ENCODE measurements around the gene IFT74.

IFT74 gene

GRCh38 chr9:27053369-27054022, 97.3 kb downstream of the IFT74 start:
- POLR2A ChIA-PET: no interaction called here
- no peak for TF ChIP-seq GFI1B (tag by site-specific recombination; IDR thresholded peaks at IDR 0.05)
- no peak for TF ChIP-seq SP3 (tag by site-specific recombination; IDR thresholded peaks at IDR 0.05)
- no peak for TF ChIP-seq ATF2 (tag by site-specific recombination; IDR thresholded peaks at IDR 0.05; ENCODE audit: low read depth)
- TF ChIP-seq ZNF26 (tag by site-specific recombination; IDR thresholded peaks at IDR 0.05): no peak

DNA sequence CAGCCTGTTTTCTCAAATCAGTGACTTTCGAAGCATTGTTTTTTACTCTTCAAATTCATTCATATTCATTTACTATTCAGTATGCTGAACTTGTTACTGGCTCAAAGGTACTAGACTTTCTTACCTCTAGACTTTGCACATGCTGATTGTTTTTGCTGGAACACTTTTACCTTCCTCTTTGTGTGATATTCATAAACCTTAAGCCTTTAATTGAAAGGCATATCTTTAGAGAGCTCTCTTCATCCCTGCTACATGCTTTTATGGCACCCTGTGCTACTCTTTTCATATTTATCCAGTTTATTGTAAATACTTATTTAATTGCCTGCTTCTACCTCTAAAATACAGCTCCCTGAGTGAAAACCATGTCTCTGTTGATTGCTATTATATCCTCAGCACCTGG, 97.9 kb downstream of the IFT74 start:
- TF ChIP-seq ZSCAN23 (tag by site-specific recombination; IDR thresholded peaks at IDR 0.05) (no peak), ZBTB20 (tag by site-specific recombination; IDR thresholded peaks at IDR 0.05) (no peak)
- Histone ChIP-seq H3K4me3 (ENCODE audit: low read depth, low read length) (no peak overlapping the region), H3K9me3 (ENCODE audit: control insufficient read depth, insufficient read depth, low read depth, low read length) (no peaks in the 10 kb centered on the region), H3K4me1 (ENCODE audit: control insufficient read depth, insufficient read depth, low read length) (no peaks in the 10 kb centered on the region), H3K36me3 (ENCODE audit: control insufficient read depth in 2 of 2, insufficient read depth in 1 of 2, low read length in 2 of 2) (no peaks in the 10 kb centered on the region), H3K27ac (ENCODE audit: extremely low read depth, low read depth, low read length) (no peak overlapping the region)
- ChIA-PET CTCF (interaction anchor here (0.7 kb wide), 1 partner anchor 622 kb away, joined by 3 read pairs; no protein-coding TSS in a partner anchor), POLR2A (no interaction called here)

More at GRCh38 chr9:27053369-27054022, 97.3 kb downstream of the IFT74 start:
- Histone ChIP-seq H3K4me1 (ENCODE audit: control insufficient read depth, insufficient read depth, low read length) (no peaks in the 10 kb centered on the region), H3K36me3 (ENCODE audit: control insufficient read depth in 2 of 2, insufficient read depth in 1 of 2, low read length in 2 of 2) (peaks cover 0 to 4% of the 10 kb centered on the region in 2 experiments; a peak in 1 of 3 replicates), H3K9me3 (ENCODE audit: control insufficient read depth, insufficient read depth, low read depth, low read length) (no peaks in the 10 kb centered on the region), H3K27ac (ENCODE audit: extremely low read depth, low read depth, low read length) (no peak overlapping the region), H3K4me3 (ENCODE audit: low read depth, low read length) (no peak overlapping the region)
- CTCF ChIA-PET: no interaction called here

DNA sequence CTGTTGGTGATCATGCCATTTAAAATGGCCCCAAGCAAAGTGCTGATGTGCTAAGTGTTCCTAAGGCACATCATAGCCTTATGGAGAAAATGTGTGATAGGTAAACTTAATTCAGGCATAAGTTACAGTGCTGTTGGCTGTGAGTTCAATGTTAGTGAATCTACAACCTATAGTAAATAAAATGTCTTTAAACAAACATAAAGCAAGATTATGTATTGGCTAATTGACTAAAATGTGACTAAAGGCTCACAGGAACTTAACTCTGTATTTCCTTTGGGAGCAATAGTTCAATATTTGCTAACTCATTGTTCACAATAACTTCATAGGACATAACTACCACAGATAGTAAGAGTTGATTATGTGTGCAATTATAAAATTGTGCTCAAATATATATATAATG, 98.6 kb downstream of the IFT74 start:
- ChIA-PET POLR2A (no interaction called here), CTCF (no interaction called here)
- no peak overlapping the region for H3K27ac ChIP-seq (ENCODE audit: extremely low read depth, low read depth, low read length)
- H3K36me3 ChIP-seq (ENCODE audit: control insufficient read depth in 2 of 2, insufficient read depth in 1 of 2, low read length in 2 of 2): no peaks in the 10 kb centered on the region
- no peaks in the 10 kb centered on the region for H3K9me3 ChIP-seq (ENCODE audit: control insufficient read depth, insufficient read depth, low read depth, low read length)
- no peak overlapping the region for H3K4me3 ChIP-seq (ENCODE audit: low read depth, low read length)
- no peaks in the 10 kb centered on the region for H3K4me1 ChIP-seq (ENCODE audit: control insufficient read depth, insufficient read depth, low read length)
- TF ChIP-seq ZBTB17 (tag by site-specific recombination; IDR thresholded peaks at IDR 0.05) (no peak), ZNF791 (tag by site-specific recombination; IDR thresholded peaks at IDR 0.05) (no peak), KLF16 (tag by site-specific recombination; IDR thresholded peaks at IDR 0.05) (no peak), ZNF174 (tag by site-specific recombination; IDR thresholded peaks at IDR 0.05) (no peak), ZNF175 (tag by site-specific recombination; IDR thresholded peaks at IDR 0.05) (no peak), ZNF670 (tag by site-specific recombination; IDR thresholded peaks at IDR 0.05; ENCODE audit: low read depth) (no peak), ZNF510 (tag by site-specific recombination; IDR thresholded peaks at IDR 0.05; ENCODE audit: insufficient replicate concordance) (no peak), OVOL3 (tag by site-specific recombination; IDR thresholded peaks at IDR 0.05) (no peak), ZNF585B (tag by site-specific recombination; IDR thresholded peaks at IDR 0.05) (no peak), ZNF366 (tag by site-specific recombination; conservative IDR thresholded peaks at IDR 0.05) (no peak), ZNF202 (tag by site-specific recombination; IDR thresholded peaks at IDR 0.05; ENCODE audit: borderline replicate concordance) (no peak), ZNF639 (tag by site-specific recombination; IDR thresholded peaks at IDR 0.05) (no peak), PRDM10 (tag by site-specific recombination; IDR thresholded peaks at IDR 0.05) (no peak), MZF1 (tag by site-specific recombination; IDR thresholded peaks at IDR 0.05; ENCODE audit: borderline replicate concordance) (no peak), ZNF768 (tag by site-specific recombination; IDR thresholded peaks at IDR 0.05) (no peak), ZBTB26 (tag by site-specific recombination; optimal IDR thresholded peaks at IDR 0.05) (no peak), ZNF211 (tag by site-specific recombination; IDR thresholded peaks at IDR 0.05; ENCODE audit: low read depth) (no peak)

Measured in HEK293 (cell line).